Right atrium auricular region (tissue), 2 donors: ENCODE data around the gene MESD. TPM values are rescaled to one million over a fixed set of nuclear protein-coding genes. Genes with fewer than 3 reads are reported as not detected.
A peak's percentile ranks its signal among the peaks of the same experiment; 100 is the strongest.

Source experiments
- DNase-seq: peaks from one replicate; pipeline ENCODE4 v3.0.0-alpha.2; 2019; ENCODE audit warnings: low spot score
- H3K27ac ChIP-seq, 2 donors: fragments of 200-600 bp; sonication (generic); 1 replicate in 1 of 2; 2 replicates in 1 of 2; pipeline ENCODE4 v1.5.1; 2016 to 2019
- H3K27me3 ChIP-seq, 2 donors: fragments of 200-600 bp; sonication (generic); one replicate each; pipeline versions ENCODE4 v1.5.1 to v1.6.0; 2017 to 2019
- H3K36me3 ChIP-seq: fragments of 200-600 bp; sonication (generic); one replicate; pipeline ENCODE4 v1.5.1; 2016
- H3K4me1 ChIP-seq, 2 donors: fragments of 200-600 bp; sonication (generic); one replicate each; pipeline versions ENCODE4 v1.5.1 to v1.6.0; 2017 to 2019
- H3K4me3 ChIP-seq, 2 donors: fragments of 200-600 bp; sonication (generic); 1 replicate in 1 of 2; 2 replicates in 1 of 2; pipeline ENCODE4 v1.5.1; 2017 to 2019; ENCODE audit warnings: mild to moderate bottlenecking in 1 of 2, moderate library complexity in 1 of 2
- H3K9me3 ChIP-seq, 2 donors: fragments of 200-600 bp; sonication (generic); one replicate each; pipeline ENCODE4 v1.5.1; 2019
- CTCF ChIP-seq, 2 donors: fragments of 200-600 bp; sonication (generic); IDR thresholded peaks; one replicate each; pipeline ENCODE4 v1.5.1; 2019; ENCODE audit warnings: antibody characterized with exemption in 2 of 2
- total RNA-seq, 2 donors: library from RNA; depleted of rRNA; stranded (reverse); fragments of >200 nt; gene quantifications; one replicate each; pipeline ENCODE4 v1.1.0, GENCODE V29; 2016

MESD gene
- total RNA-seq, 2 donors from 2014 or later: 11.3 to 14.5 TPM

GRCh38 chr15:80953953-80954778 is 35.5 kb downstream of the MESD start:
- H3K9me3 ChIP-seq: no peaks in the 10 kb centered on the region
- DNase-seq: peak; percentile 18
- no peaks in the 10 kb centered on the region for H3K27me3 ChIP-seq
- peaks cover 35% of the 10 kb centered on the region for H3K36me3 ChIP-seq
- H3K4me1 ChIP-seq: no peaks in the 10 kb centered on the region
- no peak for TF ChIP-seq CTCF (IDR thresholded peaks at IDR 0.05)
- no peak overlapping the region for H3K27ac ChIP-seq
- H3K4me3 ChIP-seq: no peak overlapping the region

DNA sequence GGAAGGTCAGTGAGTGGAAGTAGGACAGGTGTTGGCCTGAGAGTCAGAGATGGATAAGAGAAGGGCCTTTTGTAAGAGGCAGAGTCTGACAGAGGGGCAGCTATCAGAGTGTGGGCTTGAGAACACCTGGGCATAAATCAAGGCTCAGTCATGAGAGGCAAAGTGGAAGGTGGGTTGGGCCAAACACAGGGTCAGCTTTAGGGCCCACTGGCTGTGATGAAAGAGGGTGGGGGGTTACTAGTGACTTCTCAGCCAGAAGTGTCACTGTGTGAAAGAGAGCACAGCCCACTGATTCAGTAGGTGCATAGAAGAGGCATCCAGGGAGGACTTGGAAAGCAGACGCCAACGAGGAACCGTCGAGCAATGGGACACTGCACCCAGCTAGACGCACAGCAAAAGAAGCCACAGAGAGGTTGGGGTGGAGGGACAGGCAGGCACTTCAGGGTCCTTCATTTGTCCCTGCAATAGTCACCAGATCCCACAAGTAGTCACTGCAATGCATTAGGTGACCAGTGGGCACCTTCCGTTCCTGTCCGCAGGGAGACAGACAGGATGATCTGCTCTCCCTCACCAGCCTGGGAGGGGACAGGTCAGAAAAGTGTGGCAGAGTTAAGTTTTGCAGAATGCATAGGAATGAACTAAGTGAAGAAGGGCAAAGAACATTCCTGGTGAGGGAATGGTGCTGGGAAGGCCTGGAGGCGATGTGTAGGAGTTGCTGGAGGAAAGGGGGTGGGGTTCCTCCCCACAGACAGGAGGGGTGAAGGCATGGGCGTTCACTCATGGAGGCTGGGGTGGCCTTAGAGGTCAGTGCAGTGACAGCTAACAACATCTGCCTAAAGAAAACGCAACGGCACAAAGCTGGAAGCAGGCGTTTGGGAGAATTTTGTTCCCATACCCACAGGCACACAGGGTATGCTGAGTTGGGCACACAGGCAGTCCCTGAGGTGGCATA is 36.3 kb downstream of the MESD start:
- no peaks in the 10 kb centered on the region for H3K27me3 ChIP-seq
- TF ChIP-seq CTCF (IDR thresholded peaks at IDR 0.05): no peak
- DNase-seq: peak; percentile 54
- no peak overlapping the region for H3K4me3 ChIP-seq
- peaks cover 42% of the 10 kb centered on the region for H3K36me3 ChIP-seq
- no peaks in the 10 kb centered on the region for H3K4me1 ChIP-seq
- H3K27ac ChIP-seq: no peak overlapping the region
- H3K9me3 ChIP-seq: no peaks in the 10 kb centered on the region

DNA sequence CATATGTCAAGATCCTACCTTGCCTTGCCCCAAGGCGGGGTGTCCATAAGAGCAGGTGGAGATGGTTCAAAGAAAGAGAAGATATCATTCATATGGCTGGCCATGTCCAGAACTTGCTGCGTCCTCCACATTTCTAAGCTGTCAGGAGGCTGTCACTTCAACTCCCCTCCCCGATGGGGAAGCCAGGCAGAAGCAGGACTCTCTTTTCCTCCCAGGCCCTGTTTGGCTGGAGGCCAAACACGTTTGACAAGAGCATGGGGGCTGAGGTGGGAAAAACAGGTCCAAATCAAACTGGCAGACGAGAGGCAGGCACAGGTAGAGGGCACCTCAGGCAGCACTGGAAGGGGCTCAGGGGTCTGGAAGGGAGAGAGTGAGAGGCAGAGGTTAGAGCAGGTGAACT is 37.7 kb downstream of the MESD start:
- no peak overlapping the region for H3K27ac ChIP-seq
- TF ChIP-seq CTCF (IDR thresholded peaks at IDR 0.05): no peak
- H3K4me3 ChIP-seq: no peak overlapping the region
- no peaks in the 10 kb centered on the region for H3K4me1 ChIP-seq
- H3K36me3 ChIP-seq: peaks cover 55% of the 10 kb centered on the region
- DNase-seq: peak; percentile 18
- no peaks in the 10 kb centered on the region for H3K9me3 ChIP-seq
- H3K27me3 ChIP-seq: no peaks in the 10 kb centered on the region

- TF ChIP-seq CTCF (IDR thresholded peaks at IDR 0.05): no peak
- no peak overlapping the region for H3K4me3 ChIP-seq
- DNase-seq: peak; percentile 52
- no peak overlapping the region for H3K27ac ChIP-seq
- H3K36me3 ChIP-seq: peaks cover 68% of the 10 kb centered on the region
- H3K9me3 ChIP-seq: no peaks in the 10 kb centered on the region
- H3K4me1 ChIP-seq: no peaks in the 10 kb centered on the region
- H3K27me3 ChIP-seq: no peaks in the 10 kb centered on the region
These were observed 39.1 kb downstream of the MESD start for GRCh38 chr15:80950291-80951078.

DNA sequence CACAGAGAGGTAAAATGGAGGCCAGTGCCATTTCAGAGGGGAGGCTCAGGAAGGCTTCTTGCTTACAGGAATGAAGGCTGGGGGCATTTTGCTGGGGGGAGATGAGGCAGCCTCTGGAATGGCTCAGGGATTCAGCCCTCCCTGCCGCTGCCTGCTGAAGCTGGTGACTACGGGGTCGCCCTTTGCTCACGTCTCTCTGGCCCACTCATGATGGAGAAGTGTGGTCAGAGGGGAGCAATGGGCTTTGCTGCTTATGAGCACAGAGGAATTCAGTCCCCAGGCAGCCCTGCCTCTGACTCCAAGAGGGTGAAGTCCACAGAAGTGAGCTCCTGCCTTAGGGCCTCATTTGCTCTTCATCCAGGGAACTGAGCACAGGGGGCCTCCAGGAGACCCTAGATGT is 39.9 kb downstream of the MESD start:
- no peaks in the 10 kb centered on the region for H3K4me1 ChIP-seq
- no peaks in the 10 kb centered on the region for H3K9me3 ChIP-seq
- peaks cover 68% of the 10 kb centered on the region for H3K36me3 ChIP-seq
- no peak for TF ChIP-seq CTCF (IDR thresholded peaks at IDR 0.05)
- H3K27ac ChIP-seq: no peak overlapping the region
- no peaks in the 10 kb centered on the region for H3K27me3 ChIP-seq
- peak; percentile 56 for DNase-seq
- no peak overlapping the region for H3K4me3 ChIP-seq
